GM18870 (cell line): ENCODE measurements around the gene TRPC4AP.
"Not testable (repeated sequence)": the region's sequence is repeated elsewhere in the genome, so short reads cannot be mapped to it uniquely, and the experiment has no call there.

Experiments
- ATAC-seq: cut with Tn5 transposase; IDR thresholded peaks from one replicate; pipeline ENCODE4 v1.9.1; 2021; ENCODE audit warnings: moderate library complexity; ENCODE audit not compliant: unreplicated experiment

The TRPC4AP gene

GRCh38 chr20:35092524-35093266 is at the start of gene TRPC4AP:
TRPC4AP (minus strand) TSS chr20:35092807; CDS start chr20:35092781, 26 bp downstream.
- peak; percentile 72 for ATAC-seq

- no peak for ATAC-seq
Measured at GRCh38 chr20:35135867-35136586, 43.4 kb upstream of the TRPC4AP start.

GRCh38 chr20:35134880-35135279 is 42.3 kb upstream of the TRPC4AP start:
- ATAC-seq, result no peak

GRCh38 chr20:35134472-35134871 is 41.9 kb upstream of the TRPC4AP start:
- no peak for ATAC-seq

- ATAC-seq, result no peak
Measured at GRCh38 chr20:35133735-35134134, 41.1 kb upstream of the TRPC4AP start.

GRCh38 chr20:35133031-35133430 is 40.4 kb upstream of the TRPC4AP start:
- ATAC-seq, result no peak

- no peak for ATAC-seq
Measured at GRCh38 chr20:35131934-35132333, 39.3 kb upstream of the TRPC4AP start.

GRCh38 chr20:35129647-35130069 is 37.1 kb upstream of the TRPC4AP start:
- no peak for ATAC-seq

GRCh38 chr20:35125753-35126152 is 33.1 kb upstream of the TRPC4AP start:
- ATAC-seq, result no peak

GRCh38 chr20:35122756-35123405 is 30.3 kb upstream of the TRPC4AP start:
- ATAC-seq, result no peak

GRCh38 chr20:35121186-35121585 is 28.6 kb upstream of the TRPC4AP start:
- no peak for ATAC-seq

- no peak for ATAC-seq
Measured at GRCh38 chr20:35120012-35120701, 27.6 kb upstream of the TRPC4AP start.

GRCh38 chr20:35117629-35118028 is 25.0 kb upstream of the TRPC4AP start:
- ATAC-seq, result no peak

GRCh38 chr20:35117196-35117595 is 24.6 kb upstream of the TRPC4AP start:
- ATAC-seq, result no peak

- ATAC-seq, result no peak
Measured at GRCh38 chr20:35116258-35116657, 23.7 kb upstream of the TRPC4AP start.

GRCh38 chr20:35115606-35116005 is 23.0 kb upstream of the TRPC4AP start:
- no peak for ATAC-seq

- ATAC-seq, result not testable (repeated sequence)
Measured at GRCh38 chr20:35112276-35112675, 19.7 kb upstream of the TRPC4AP start.

GRCh38 chr20:35111141-35111888 is 18.7 kb upstream of the TRPC4AP start:
- no peak for ATAC-seq

GRCh38 chr20:35108921-35109320 is 16.3 kb upstream of the TRPC4AP start:
- no peak for ATAC-seq

- ATAC-seq, result no peak
Measured at GRCh38 chr20:35106827-35107380, 14.3 kb upstream of the TRPC4AP start.
